Measurements from ENCODE around the gene AGAP1. TPM values are rescaled to one million over a fixed set of nuclear protein-coding genes. Genes with fewer than 3 reads are reported as not detected.

Gene AGAP1
- total RNA-seq, 1 experiment from 2014 or later, result 25.8 TPM

DNA sequence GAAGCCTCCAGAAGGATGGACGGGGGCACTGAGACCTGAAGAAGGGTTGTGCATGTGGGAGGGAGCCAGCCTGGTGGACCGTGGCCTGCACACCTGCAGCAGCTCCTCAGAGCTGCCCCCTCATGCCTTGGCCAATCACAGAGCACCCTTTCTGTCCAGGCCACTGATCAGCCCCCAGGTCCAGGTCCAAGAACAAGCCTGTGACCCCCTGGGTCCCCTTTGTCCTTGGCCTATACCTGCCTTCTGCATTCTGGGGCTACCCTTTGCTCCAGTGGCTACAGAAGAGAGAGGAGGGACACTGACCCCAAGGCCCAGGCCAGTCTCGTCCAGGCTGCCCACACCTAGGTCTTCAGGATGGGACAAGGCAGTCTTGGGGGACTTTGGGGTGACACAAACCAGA lies 62.2 kb downstream of the AGAP1 start:
- no peak overlapping the region for H4K91ac ChIP-seq (ENCODE audit: insufficient read length, low read depth, low read length)
- TF ChIP-seq, protein P1, sequence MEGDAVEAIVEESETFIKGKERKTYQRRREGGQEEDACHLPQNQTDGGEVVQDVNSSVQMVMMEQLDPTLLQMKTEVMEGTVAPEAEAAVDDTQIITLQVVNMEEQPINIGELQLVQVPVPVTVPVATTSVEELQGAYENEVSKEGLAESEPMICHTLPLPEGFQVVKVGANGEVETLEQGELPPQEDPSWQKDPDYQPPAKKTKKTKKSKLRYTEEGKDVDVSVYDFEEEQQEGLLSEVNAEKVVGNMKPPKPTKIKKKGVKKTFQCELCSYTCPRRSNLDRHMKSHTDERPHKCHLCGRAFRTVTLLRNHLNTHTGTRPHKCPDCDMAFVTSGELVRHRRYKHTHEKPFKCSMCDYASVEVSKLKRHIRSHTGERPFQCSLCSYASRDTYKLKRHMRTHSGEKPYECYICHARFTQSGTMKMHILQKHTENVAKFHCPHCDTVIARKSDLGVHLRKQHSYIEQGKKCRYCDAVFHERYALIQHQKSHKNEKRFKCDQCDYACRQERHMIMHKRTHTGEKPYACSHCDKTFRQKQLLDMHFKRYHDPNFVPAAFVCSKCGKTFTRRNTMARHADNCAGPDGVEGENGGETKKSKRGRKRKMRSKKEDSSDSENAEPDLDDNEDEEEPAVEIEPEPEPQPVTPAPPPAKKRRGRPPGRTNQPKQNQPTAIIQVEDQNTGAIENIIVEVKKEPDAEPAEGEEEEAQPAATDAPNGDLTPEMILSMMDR (conservative IDR thresholded peaks at IDR 0.05), result no peak
- no peak overlapping the region for H2BK15ac ChIP-seq (ENCODE audit: low read depth, low read length)
- no peak overlapping the region for H2BK20ac ChIP-seq (ENCODE audit: low read depth, low read length, poor library complexity, severe bottlenecking)
- H3K18ac ChIP-seq (ENCODE audit: insufficient read length, low read depth, low read length), result no peak overlapping the region
- H3K36me3 Mint-ChIP-seq (ENCODE audit: insufficient read depth in 1 of 3, low read depth in 3 of 3), result no peaks in the 10 kb centered on the region; a peak in 1 of 7 replicates
- no peaks in the 10 kb centered on the region for H3K27me3 ChIP-seq (ENCODE audit: insufficient read depth, low read length)
- H3K4me1 ChIP-seq (ENCODE audit: insufficient read depth, low read length), result no peaks in the 10 kb centered on the region; the same call in 1 of the 2 replicates
- H3K14ac ChIP-seq (ENCODE audit: insufficient read depth, low read length), result no peak overlapping the region
- no peaks in the 10 kb centered on the region for H3K9me3 ChIP-seq (ENCODE audit: control insufficient read depth, low read depth, low read length)
- peaks cover 28 to 40% of the 10 kb centered on the region in 2 experiments for H3K4me1 Mint-ChIP-seq
- H4K8ac ChIP-seq (replicated peaks; ENCODE audit: insufficient read length, low read depth, low read length), result no peak overlapping the region
- H3K9ac ChIP-seq (ENCODE audit: extremely low read depth, insufficient read length, low read length), result no peak overlapping the region
- H3K27me3 Mint-ChIP-seq (ENCODE audit: low read depth), result no peaks in the 10 kb centered on the region; the same call in 1 of the 2 replicates
- no peak overlapping the region for H3K27ac ChIP-seq (ENCODE audit: insufficient read length, low read depth, low read length)
- no peak overlapping the region for H2AK5ac ChIP-seq (ENCODE audit: insufficient read length, low read length)
- H3K23ac ChIP-seq (ENCODE audit: insufficient read length, low read depth, low read length), result no peak overlapping the region
- no peaks in the 10 kb centered on the region for H3K23me2 ChIP-seq (ENCODE audit: insufficient read length, low read depth, low read length, poor library complexity, severe bottlenecking)
- no peak overlapping the region for H3K4me3 Mint-ChIP-seq
- no peak overlapping the region for H3K4ac ChIP-seq (ENCODE audit: low read depth, low read length)
- H3K56ac ChIP-seq (ENCODE audit: insufficient read length, low read depth, low read length), result no peak overlapping the region
- peaks cover 20% of the 10 kb centered on the region; the same call in 1 of the 2 replicates for H3K79me2 ChIP-seq (ENCODE audit: insufficient read depth, low read length)
- no peak overlapping the region for H2BK5ac ChIP-seq (ENCODE audit: insufficient read length, low read length)
- no peak overlapping the region for H3T11ph ChIP-seq (ENCODE audit: low read length)
- WGBS (ENCODE audit: extremely low coverage, insufficient read length, low lambda C conversion rate), result no CpG with 5 or more reads among the region's 3 CpGs
- no peak overlapping the region for H2BK120ac ChIP-seq (ENCODE audit: low read depth, low read length, poor library complexity, severe bottlenecking)
- no peak overlapping the region for H3K4me2 ChIP-seq (ENCODE audit: insufficient read depth, insufficient read length, low read length)
- no peaks in the 10 kb centered on the region for H3K9me3 Mint-ChIP-seq
- H4K20me1 ChIP-seq (ENCODE audit: control insufficient read depth, insufficient read depth, insufficient read length), result peaks cover 2% of the 10 kb centered on the region
- peaks cover 16% of the 10 kb centered on the region for H3K79me1 ChIP-seq (ENCODE audit: insufficient read depth, low read depth, low read length, poor library complexity, severe bottlenecking)
- no peak overlapping the region for H2BK12ac ChIP-seq (ENCODE audit: insufficient read length, low read depth, low read length)
- no peak overlapping the region for H2AFZ ChIP-seq (ENCODE audit: low read length)
- H3K27ac Mint-ChIP-seq, result peak overlapping the region in 1 of 3 experiments; percentile 34; a peak in 1 of 7 replicates
- DNase-seq, result no peak
- no peak overlapping the region for H4K5ac ChIP-seq (ENCODE audit: insufficient read length, low read depth, low read length)

Measured in H9 (cell line).